AML-193 (cell line): ENCODE data around the gene ELFN1.

ENCODE experiments used
- DNase-seq, 2 experiments: peaks; one replicate each; lab custom pipeline; 2025; lab: John Stamatoyannopoulos, UW

The ELFN1 gene

GRCh38 chr7:1794888-1795542, 124.9 kb downstream of the ELFN1 start:
- DNase-seq: no peak
